GM18502 (cell line): ENCODE results near the gene WDR70.
"Not testable (repeated sequence)": the region's sequence is repeated elsewhere in the genome, so short reads cannot be mapped to it uniquely, and the experiment has no call there.

ENCODE experiments used
- ATAC-seq: cut with Tn5 transposase; IDR thresholded peaks from one replicate; pipeline ENCODE4 v1.9.1; 2021; ENCODE audit warnings: mild to moderate bottlenecking; ENCODE audit not compliant: unreplicated experiment, poor library complexity

WDR70 gene

DNA sequence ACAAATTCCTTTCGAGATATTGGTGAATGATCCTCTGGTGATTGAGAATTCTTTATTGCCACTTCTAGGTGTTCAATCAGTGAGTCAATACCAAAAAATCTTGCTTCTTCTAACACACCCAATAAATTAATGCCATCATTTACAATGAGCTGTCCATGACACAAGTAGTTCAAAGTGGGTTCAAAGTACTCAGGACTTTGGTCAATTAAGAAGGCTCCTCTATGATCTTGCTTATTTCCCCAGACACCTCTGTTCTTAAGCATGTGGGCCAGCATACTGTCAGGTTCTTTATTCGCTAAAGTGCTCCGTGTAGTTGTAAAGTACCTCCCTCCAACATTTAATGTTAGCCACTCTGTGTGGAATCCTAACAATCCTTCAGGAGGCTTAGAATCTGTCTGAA lies 127.1 kb downstream of the WDR70 start:
- ATAC-seq: no peak

DNA sequence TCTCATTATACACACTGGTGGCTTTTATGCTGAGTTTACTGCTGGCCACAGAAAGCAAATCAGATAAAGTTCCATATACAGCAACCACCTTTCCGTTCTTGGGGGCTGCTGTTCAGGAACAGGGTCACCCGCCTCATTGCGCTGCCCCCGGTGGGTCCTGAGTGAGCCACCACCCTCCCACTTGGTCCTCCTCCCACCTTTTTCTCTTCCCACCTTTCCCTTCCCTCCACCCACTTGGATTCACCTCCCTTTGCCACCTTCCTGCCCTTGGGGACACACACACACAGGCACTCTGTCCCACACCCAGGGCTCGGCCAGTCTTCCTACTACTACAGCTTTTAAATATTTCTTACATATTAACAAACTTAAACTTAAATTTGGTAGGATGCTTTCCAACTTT lies 127.6 kb downstream of the WDR70 start:
- ATAC-seq: no peak

DNA sequence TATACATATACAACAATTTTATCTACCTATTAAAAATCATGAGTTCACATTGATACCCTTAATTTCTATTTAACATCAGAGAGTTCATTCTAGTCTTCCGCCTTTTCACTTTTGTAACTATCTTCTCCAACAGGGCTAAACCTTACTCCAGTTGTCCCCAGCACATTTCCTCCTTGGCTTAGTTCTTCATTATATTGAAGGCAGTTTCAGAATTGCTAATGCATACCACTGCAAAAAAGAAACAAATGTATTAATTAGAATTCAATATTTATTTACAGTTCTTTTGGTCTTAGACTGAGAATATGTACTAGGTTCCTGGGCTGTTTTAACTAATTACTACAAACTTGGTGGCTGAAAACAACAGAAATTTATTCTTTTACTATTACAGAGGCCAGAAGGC lies 132.5 kb downstream of the WDR70 start:
- ATAC-seq: no peak

DNA sequence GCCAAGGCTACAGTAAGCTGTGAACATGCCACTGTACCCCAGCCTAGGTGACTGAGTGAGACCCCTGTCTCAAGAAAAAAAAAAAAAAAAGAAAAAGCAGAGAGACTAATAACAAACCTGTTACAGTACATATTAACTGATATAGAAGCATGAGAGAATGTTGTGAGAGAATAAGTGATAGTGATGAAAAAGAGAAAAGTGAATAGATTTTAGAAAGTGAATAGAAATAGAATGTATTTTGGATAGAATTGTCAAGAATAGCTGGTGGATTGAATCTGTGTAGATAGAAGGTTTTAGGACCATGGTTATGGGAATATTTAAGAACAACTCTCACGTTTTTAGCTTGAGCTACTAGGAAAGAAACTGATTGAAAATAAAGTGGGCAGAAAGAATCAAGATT lies 135.8 kb downstream of the WDR70 start:
- ATAC-seq: no peak

DNA sequence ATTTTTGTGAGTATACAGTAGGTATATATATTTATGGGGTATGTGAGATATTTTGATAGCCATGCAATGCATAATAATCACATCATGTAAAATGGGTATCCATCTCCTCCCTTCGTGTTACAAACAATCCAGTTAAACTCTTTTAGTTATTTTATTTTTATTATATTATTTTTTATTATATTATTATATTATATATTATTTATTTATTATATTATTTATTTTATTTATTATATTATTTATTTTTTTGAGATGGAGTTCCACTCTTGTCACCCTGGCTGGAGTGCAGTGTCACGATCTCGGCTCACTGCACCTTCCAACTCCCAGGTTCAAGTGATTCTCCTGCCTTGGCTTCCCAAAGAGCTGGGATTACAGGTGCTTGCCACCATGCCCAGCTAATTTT lies 138.6 kb downstream of the WDR70 start:
- ATAC-seq: no peak

DNA sequence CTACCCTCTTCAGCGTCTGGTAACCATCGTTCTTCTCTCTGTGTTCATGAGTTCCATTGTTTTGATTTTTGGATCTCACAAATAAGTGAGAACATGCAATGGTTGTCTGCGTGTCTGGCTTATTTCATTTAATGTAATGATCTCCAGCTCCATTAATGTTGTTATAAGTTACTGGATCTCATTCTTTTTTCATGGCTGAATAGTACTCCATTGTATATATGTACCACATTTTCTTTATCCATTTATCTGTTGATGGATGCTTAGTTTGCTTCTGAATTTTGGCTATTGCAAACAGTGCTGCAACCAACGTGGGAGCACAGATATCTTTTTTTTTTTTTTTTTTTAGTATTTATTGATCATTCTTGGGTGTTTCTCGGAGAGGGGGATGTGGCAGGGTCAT lies 139.2 kb downstream of the WDR70 start:
- not testable (repeated sequence) for ATAC-seq

DNA sequence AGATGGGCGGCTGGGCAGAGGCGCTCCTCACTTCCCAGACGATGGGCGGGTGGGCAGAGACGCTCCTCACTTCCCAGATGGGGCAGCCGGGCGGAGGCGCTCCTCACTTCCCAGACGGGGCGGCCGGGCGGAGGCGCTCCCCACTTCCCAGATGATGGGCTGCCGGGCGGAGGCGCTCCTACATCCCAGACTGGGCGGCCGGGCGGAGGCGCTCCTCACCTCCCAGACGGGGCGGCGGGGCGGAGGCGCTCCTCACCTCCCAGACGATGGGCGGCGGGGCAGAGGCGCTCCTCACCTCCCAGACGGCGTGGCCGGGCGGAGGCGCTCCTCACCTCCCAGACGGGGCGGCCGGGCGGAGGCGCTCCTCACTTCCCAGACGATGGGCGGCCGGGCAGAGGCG lies 140.2 kb downstream of the WDR70 start:
- ATAC-seq: no peak

DNA sequence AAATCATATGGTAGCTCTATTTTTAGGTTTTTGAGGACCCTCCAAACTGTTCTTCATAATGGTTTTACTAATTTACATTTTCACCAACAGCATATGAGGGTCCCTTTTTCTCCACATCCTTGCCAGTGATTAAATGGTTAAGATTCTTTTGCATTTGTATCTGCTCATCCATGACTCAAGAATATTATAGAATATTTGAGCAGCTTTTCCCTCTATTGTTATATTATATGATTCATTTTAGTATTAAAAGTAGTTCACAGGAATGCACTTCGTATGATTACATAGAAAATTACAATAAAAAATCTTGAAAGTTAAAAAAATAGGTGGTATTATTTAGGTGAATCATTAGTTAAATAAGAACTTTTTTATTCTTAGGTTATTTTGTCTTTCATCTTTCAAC lies 140.7 kb downstream of the WDR70 start:
- no peak for ATAC-seq

DNA sequence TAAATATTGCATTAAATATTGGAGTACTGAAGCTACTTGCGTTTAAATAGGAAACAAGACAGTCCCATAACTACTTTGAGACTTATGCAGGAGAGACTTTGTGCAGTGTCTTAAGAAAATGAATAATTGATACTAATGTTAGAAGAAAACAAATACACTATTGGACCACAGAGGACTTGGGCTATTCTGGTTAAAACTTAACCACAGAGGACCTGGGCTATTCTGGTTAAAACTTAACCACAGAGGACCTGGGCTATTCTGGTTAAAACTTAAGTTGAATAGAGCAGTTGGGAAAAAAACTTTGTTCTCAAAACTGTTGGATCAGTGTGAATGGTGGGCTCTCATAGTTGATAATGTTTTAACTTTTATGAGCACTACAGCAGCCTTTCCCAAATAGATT lies 141.7 kb downstream of the WDR70 start:
- no peak for ATAC-seq

DNA sequence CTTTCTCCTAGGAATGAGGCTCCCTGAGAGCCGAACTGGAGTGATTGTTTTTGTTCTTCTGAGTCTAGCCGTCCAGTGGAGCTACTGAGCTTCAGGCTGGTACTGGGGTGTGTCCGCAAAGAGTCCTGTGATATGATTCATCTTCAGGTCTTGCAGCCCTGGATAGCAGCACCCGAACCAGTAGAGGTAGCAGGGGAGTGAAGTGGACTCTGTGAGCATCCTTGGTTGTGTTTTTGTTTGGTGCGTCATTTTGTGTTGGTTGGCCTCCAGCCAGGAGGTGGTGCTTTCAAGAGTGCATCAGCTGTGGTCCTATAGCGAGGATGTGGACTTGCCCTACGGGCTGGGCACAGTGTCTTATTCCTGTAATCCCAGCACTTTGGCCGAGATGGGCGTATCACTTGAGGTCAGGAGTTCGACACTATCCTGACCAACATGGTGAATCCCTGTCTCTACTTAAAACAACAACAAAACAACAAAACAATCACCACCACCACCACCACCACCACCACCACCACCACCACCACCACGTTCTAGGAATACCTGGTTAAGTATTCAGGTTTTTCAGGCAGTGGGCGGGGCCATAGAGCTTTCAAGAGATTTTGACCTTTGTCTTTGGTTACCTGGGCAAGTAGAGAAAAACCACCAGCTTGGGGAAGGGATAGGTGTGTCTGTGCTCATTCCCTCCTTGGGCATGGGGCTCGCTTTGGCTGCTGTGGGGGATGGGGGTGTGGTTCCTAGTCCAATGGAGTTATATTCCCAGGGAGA lies 154.0 kb downstream of the WDR70 start:
- no peak for ATAC-seq

DNA sequence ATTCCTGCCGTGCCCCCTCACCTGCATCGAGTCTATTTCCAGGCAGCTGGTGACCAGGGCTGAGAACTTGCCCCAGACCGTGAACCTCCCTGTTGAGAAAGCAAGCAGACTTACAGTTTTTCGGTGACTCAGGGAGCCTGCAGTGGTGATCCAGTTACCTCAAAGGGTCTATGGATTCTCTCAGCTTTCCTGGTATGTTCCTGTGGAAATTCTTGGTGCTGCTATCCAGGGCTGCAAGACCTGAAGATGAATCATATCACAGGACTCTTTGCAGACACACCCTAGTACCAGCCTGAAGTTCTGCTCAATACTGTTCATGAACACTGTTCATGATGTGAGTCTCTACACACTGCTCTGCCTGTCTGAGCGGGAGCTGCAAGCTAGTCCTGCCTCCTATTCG lies 154.7 kb downstream of the WDR70 start:
- no peak for ATAC-seq

DNA sequence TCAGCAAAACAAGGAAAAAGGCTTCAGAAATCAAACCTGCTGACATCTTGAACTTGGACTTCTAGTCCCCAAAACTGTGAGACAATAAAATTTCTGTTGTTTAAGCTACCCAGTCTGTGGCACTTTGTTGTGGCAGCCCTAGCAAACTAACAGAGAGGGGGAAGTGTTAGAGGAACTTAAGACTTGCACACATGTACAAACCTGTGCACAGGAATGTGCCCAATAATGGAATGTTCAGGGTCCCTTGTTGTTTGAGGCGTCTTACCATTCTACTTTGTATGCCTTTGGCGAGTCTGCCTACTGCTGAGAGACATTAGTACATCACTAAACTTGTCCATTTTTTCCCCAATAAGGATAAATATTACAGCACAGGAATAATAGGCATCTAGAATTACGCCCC lies 160.3 kb downstream of the WDR70 start:
- ATAC-seq: no peak

DNA sequence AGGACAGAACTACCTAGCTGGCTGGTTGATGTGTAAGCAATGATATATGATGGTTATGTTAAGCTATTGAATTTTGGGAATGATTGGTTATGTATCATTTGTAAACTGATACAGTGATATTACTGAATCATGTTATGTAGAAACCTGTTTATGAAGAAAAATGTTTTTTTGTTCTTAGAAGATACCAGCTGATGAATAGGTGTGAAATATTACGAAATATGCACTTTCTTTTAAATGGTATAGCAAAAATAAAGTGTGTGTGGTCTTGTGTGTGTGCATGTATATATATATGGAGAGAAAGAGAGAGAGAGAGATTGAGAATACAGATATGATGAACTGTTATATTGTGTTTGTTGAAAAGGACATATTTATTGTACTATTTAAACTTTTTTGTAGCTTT lies 164.1 kb downstream of the WDR70 start:
- no peak for ATAC-seq

DNA sequence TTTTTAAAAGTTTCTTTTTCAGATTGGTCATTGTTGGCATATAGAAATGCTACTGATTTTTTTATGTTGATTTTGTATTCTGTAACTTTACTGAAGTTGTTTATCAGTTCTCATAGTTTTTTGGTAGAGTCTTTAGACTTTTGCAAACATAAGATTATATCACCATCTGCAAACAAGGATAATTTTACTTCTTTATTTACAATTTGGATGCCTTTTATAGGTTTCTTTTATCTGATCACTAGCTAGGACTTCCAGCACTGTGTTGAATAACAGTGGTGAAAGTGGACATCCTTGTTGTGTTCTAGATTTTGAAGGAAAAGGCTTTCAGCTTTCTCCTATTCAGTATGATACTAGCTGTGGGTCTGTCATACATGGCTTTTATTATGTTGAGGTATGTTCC lies 170.3 kb downstream of the WDR70 start:
- ATAC-seq: no peak

DNA sequence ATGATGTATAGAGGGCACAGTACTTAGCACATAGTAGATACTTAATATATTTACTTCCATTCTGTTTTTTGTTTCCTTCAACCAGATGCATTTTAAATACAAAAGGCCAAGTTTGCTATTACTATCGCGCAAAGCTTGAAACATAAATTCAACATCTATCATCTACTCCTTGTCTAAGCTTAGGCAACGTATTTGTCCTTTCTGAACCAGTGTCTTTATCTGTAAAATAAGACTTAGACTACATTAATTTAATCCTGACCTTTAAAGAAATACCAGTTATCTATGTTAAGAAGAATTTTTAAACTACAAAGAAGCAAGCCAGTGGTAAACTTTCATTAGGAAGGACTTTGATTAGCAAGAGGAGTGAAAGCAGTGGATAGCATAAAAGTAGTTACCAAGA lies 173.0 kb downstream of the WDR70 start:
- ATAC-seq: no peak

DNA sequence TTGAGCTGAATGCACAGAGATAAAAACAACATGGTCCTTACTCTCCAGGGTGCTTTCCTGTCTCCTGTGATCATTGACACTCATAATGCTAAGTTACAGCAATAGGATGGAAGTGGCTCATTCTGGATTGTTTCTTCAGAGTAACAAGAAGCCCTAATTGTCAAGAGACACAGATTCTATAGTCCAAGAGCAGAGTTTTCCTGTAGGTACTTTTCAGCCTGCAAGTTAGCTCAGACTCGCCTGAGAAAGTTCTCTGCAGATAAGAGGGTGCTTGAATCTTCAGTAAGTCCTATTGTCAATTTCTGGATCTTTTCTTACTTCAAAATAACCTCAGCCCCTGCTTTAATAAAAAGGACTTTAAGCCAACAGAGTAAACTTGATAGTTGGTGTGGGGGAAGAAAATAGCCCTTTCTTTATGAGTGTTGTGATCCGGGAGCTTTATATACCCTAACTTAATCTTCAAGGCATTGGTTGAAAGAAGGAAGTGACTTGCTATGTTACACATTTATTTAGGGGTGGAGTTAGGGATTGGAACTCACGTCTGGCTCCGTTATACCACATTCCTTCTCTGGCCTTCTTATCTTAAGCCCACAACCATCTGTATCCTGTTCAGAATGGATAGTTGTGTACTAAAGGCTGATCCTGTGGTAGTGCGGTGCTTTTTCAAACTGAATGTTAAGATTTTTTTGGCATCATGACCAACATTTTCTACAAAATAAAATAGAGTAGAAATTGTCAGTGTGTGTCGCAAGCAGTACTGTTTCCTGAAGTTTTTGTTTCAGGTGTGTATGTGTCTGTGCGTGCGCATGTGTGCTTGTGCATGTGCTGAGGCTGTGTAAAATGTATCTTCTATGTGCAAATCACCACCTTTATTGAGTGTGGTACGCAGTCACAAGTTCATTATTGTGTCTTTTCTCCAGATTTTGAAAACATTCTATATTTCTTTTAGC lies 173.9 kb downstream of the WDR70 start:
- ATAC-seq: no peak

DNA sequence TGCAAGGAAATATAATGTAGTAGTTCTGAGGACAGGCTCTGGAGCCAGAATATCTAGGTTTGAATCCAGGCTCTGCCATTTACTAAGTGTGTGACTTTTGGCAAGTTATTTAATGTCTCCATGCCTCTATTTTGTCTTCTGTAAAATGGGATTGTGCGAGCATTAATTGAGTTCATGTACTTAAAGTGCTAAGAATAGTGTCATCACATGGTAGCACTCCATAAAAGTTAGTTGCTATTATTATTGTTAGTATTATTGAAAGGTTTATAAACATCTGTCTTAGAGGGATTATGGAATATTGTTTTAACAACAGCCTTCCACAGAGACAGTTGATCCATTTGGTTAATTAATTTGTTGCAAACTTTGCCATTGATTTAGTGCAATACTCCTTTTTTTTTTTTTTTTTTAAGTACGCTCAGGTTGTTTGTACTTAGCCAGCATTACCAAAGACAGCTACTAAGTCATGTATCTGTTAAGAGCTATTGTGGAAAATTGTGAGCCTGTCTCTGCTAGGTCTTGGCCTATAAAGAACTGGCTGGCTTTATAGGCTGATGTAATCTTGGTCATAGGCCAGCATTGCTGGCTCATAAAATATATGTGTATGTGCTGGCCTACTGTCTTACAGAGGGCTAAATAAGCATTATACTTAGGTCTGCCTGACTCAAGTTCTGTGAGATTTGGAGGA lies 174.7 kb downstream of the WDR70 start:
- no peak for ATAC-seq

DNA sequence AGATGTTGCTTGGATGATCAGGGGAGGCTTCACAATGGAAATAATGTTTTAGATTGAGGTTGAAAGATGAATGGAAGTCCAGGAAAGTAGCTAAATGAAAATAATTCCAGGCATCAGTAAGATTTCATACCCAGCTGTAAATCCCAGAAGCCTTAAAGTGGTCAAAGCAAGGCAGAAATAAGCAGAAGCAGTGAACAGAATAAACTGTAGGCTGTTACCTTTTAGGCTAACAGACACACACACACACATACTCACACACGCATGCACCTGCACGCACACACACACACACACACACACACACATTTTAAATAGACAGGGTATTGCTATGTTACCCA lies 175.3 kb downstream of the WDR70 start:
- no peak for ATAC-seq

DNA sequence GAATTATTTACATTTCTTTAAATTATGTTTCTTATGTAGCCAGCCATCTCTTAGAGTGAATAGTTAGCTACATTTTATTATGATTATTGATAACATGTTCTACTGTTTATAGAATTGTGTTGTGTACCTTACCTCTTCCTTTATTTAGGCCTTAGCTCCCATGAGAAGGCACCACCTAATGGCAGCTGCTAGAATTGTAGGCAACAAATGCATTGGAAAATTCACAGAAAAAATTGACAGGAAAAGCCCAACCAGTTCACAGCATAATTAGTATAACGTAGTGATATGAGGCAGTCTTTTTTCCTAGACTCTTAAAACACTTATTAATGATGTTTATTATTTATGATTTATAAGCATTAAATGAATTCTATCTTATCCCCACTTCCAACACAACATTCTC lies 175.8 kb downstream of the WDR70 start:
- ATAC-seq: no peak

DNA sequence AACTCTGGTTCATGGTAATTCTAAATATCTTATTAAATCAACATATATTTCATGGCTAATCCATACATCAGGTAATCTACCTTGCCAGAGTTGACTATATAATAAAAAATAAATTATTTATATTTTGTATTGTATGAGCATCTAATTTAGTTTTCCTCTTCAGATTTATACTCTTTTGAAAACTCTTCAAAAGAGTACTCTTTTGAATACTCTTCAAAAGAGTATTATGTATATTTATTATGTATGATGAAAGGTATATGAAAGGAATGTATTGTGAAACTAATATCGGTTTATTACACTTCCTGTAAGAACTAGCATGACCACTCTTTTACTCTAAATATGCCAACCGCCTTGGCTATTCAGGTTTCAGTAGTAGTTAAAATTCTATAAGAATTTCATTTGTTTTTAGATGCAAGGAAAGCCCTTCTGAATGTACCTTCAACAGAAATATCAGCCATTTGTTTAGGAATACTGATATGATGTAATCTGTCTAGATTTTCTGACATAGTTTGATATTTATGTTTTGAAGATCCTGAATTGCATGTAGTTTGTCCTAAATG lies 178.7 kb downstream of the WDR70 start:
- ATAC-seq: no peak
